HG02970 (cell line): ENCODE results near the gene RAET1G.

ENCODE experiments used
- ATAC-seq: cut with Tn5 transposase; IDR thresholded peaks from one replicate; pipeline ENCODE4 v1.9.1; 2021; ENCODE audit warnings: mild to moderate bottlenecking, moderate library complexity, moderate number of reproducible peaks; ENCODE audit not compliant: unreplicated experiment, low FRiP score

RAET1G gene

GRCh38 chr6:149871182-149871581 lies 51.7 kb downstream of the RAET1G start:
- ATAC-seq: no peak

DNA sequence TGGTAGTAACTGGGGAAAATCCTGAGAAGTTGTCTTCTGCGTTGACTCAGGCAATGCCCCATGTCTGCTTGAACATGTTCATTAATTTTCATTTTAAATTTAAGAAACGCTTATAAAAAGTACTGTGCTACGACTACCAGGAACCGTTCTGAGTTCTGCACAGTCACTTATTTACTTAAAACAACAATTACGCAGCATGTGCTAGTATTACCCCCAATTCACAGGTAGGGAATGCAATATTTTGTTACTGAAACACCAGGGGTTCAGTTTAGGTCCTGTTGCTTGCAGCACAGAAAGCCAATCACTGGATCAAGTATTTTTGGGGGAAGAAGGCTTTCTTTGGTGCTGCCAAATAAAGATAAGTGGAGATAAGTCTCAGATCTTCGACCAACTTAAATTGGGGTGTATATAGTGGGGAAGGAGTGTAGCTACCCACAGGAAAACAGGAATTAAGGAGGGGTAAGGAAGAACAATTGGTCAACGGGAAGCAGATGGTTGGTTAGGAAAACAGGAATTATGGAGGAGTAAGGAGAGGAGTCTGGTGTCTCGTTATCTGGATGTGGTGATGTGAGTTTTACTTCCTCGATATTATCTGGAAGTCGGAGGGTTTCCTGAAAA lies 53.5 kb downstream of the RAET1G start:
- no peak for ATAC-seq

DNA sequence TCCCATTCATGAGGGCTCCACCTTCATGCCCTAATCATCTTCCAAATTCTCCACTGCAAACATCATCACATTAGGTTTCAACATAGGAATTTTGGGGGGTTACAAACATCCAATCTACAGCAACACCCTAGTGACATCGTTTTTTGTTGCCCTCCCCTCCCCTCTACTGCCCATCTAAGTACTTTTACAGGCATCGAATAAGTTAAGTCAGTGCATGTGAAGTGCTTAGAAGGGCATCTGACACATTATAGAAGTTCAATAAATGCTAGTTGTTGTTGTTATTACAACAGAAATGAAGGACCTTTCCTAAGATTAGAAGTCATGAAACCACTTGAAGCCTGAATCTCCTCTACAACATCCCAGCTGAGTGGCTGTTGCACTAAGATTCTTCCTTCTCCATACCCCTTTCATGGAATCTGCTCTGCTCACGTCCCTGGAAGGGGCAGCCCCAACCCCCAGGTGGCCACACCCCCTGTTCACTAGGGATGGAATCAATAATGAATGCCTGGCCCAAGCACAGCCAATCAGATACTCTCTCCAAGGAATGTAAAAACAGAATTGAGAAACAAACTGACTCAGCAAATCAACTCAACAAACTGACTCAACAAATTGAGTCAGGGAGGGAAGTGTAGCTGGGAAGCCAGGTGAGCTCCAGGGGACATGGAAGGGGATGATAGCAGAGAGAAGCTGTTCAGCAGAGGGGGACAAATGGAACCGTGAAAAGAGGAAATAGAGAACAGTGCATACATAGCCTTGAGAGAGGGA lies 54.9 kb downstream of the RAET1G start:
- ATAC-seq: no peak
